Activated CD4-positive, alpha-beta T cell treated with anti-CD3 and anti-CD28 coated beads for 24 hours (primary cell): ENCODE data around the gene NTN4.
"Not testable (repeated sequence)": the region's sequence is repeated elsewhere in the genome, so short reads cannot be mapped to it uniquely, and the experiment has no call there.

Experiments
- DNase-seq, 2 donors: peaks; one replicate each; pipeline ENCODE4 v3.0.0-alpha.2; 2020; ENCODE audit warnings: low read depth in 2 of 2

NTN4 gene

DNA sequence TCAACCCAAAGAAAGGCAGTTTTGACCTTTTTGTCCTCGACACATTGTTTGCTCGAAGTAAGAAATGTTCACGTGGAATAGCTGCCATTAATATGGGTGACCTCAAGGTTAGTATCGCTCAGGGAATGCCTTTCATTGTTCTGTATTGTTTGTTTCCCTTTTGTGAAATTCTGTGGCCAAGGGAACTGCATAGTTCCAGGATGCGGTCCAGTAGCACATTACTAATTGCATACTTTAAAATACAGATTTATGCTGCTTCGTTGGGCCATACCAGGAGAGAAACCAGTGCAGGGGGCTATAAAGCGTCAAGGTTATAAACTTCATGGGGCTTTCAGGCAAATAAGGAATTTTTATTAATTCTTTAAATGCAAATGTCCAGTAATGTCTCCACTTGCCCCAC is 166.0 kb downstream of the NTN4 start:
- DNase-seq = no peak

- no peak for DNase-seq
Observed at GRCh38 chr12:95623554-95624170, 166.9 kb downstream of the NTN4 start.

GRCh38 chr12:95622879-95623278 is 167.7 kb downstream of the NTN4 start:
- no peak for DNase-seq

DNA sequence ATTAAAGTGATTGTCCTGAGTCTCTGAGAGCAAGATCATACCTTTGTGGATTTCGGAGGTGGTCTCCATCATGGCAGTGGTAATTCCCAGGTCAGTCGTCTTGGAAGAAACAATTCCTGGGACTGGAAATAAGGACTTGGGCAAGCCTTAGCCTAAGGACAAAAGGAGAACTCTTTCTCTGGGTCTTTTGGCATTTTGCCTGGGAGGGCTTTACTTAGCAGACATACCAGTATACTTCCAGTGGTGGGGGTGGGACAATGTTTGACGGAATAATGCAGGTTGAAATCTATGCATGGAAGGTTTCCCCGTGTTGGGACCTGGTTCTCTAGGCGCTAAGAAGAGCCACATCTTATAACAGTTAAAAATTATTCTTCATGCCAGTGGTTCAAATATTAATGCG is 168.8 kb downstream of the NTN4 start:
- DNase-seq = no peak

DNA sequence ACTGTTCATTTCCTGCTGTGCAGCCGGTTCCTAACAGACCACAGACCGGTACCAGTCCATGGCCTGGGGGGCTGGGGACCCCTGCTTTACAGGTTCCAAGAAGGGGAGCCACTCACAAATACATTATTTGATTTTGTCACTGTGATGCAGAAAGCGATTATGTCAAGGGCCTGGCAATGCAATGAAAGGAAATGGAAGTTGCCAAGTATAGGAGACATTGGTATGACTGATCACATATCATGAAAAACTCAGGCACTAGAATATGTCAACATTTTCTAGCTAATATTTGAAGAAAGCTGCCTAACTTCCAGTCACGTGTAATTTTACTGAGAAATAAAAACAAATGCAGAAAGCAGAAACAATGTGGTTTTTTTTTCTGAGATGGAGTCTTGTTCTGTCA is 170.4 kb downstream of the NTN4 start:
- no peak for DNase-seq

DNA sequence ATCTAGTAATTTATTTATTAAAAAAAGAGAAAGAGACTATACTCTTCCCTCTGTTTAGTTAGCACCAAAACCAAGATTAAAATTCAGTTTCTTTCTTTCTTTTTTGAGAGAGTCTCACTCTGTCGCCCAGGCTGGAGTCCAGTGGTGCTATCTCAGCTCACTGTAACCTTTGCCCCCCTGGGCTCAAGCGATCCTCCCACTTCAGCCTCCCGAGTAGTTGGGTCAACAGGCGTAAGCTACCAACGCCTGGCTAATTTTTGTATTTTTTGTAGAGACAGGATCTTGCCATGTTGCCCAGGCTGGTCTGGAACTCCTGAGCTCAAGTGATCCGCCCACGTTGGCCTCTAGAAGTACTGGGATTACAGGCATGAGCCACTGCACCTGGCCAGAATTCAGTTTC is 174.1 kb downstream of the NTN4 start:
- not testable (repeated sequence) for DNase-seq

GRCh38 chr12:95615749-95616148 is 174.8 kb downstream of the NTN4 start:
- no peak for DNase-seq

- no peak for DNase-seq
Observed at GRCh38 chr12:95614390-95614982, 176.1 kb downstream of the NTN4 start.

DNA sequence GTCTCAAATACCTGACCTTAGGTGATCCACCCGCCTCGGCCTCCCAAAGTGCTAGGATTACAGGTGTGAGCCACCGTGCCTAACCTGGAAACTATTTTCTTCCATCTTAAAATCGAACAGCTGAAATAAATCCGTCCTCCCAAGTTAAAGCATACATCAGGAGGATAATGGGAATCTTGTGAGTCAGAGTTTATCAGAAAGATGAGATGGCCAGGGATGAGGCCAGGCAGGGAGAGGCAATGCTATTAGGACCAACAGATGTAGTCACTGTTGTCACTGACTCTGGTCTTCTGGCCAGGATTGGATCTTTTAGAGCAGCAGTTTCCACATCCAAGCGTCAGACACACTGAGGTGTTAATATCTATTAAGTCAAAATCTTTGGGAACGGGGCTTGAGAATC is 177.5 kb downstream of the NTN4 start:
- DNase-seq = no peak

DNA sequence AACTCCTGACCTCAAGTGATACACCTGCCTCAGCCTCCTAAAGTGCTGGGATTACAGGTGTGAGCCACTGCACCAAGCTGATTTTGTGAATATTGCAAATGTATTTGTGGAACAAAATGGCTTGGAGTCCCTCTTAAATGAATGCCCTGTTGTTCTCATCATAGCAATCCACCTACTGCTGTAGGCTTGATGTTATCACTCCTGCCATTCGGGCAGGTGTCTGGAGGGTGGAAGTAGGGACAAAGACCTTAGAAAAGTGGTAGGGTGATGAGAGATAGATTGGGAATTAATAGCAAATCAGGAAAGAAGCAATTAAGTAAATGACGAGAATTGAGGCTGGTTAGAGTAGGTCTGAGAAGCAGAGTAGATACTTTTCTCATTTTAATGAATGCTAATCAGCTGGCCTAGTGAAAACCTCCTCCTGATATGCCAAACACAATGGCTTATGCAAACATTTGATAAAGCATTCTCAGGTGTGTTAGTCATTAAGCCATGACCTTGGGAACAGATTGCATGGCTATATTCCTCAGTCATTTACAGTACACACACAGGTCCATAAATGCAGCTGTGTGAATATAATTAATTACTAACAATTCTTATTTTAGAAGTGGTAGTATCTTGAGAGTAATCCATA is 178.8 kb downstream of the NTN4 start:
- no peak for DNase-seq

GRCh38 chr12:95608252-95609033 is 182.1 kb downstream of the NTN4 start:
- DNase-seq = no peak
